ENCODE data around the gene TGFBR3. TPM values are rescaled to one million over a fixed set of nuclear protein-coding genes. Genes with fewer than 3 reads are reported as not detected.

Gene TGFBR3
- polyA plus RNA-seq, 1 donor (not counting 4 experiments of a cell fraction or from before 2014, with no cell fraction given): 1.2 TPM

DNA sequence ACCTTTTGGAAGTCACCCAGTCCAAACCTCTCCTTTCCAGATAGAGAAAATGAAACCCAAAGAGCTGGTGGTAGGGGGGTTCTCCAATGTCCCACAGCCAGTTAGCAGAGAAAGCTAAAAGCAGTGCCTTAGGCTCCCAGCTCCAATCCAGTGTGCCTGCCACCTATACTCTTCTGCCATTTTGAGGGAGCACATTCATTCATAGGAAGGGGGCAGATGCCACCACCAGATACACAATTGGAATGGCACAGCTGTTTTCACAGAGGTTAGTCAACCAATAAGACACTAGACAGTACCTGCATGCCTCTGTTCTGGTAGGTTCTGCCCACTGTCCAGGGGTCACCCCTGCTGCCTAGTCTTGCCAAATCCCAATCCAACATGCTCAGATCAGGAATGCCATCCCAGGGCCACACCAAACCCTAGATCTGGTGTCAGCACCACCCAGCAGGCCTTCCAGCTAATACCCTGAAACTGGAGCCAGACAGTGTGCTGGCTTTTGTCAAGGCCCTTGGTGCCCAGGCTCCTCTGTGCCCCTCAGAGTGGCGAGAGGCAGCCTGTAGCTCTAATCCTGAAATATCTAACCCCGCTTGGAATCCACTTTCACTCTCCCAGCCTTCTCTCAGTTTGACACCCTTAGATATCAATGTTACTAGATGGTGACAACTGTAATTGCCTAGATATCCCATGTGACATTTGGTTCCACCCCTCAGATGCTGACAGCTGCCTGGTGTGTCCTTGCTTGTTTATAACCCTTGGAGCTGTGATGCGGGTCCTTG, 178.6 kb downstream of the TGFBR3 start:
- dilution Hi-C loops (cut with MboI; ENCODE audit: extremely low pct_ligation_motif_present, low sequenced_read_pairs): no loop called here
- DNase-seq (ENCODE audit: low read depth, low spot score) (no peak), FAIRE-seq (no peak)
- Histone ChIP-seq H3K4me3 (ENCODE audit: control insufficient read depth in 2 of 3, extremely low read depth in 1 of 3, insufficient read depth in 2 of 3, low read depth in 1 of 3, low read length in 3 of 3) (no peak overlapping the region), H3K9me3 (ENCODE audit: control insufficient read depth, low read depth, low read length) (no peaks in the 10 kb centered on the region), H3K9ac (ENCODE audit: control insufficient read depth, extremely low read depth, insufficient read depth, low read length) (no peak overlapping the region), H2AFZ (ENCODE audit: control insufficient read depth, low read length) (no peak overlapping the region), H3K27me3 (ENCODE audit: control insufficient read depth, extremely low read depth, insufficient read depth, low read length) (no peaks in the 10 kb centered on the region), H3K4me1 (ENCODE audit: control insufficient read depth, extremely low read depth, insufficient read depth, low read length) (no peaks in the 10 kb centered on the region), H3K36me3 (ENCODE audit: control insufficient read depth in 2 of 2, extremely low read depth in 1 of 2, insufficient read depth in 2 of 2, low read length in 2 of 2) (no peaks in the 10 kb centered on the region), H3K27ac (ENCODE audit: control insufficient read depth, insufficient read depth, low read length) (no peak overlapping the region), H3K9me1 (ENCODE audit: control insufficient read depth, extremely low read depth, insufficient read depth, low read length) (no peaks in the 10 kb centered on the region), H3K4me2 (ENCODE audit: control insufficient read depth, extremely low read depth, insufficient read depth, low read depth, low read length) (no peak overlapping the region), H4K20me1 (ENCODE audit: control insufficient read depth, extremely low read depth, insufficient read depth, low read length) (no peaks in the 10 kb centered on the region), H3K79me2 (ENCODE audit: control insufficient read depth, insufficient read depth, low read length) (no peaks in the 10 kb centered on the region)
- TF ChIP-seq, protein P1, sequence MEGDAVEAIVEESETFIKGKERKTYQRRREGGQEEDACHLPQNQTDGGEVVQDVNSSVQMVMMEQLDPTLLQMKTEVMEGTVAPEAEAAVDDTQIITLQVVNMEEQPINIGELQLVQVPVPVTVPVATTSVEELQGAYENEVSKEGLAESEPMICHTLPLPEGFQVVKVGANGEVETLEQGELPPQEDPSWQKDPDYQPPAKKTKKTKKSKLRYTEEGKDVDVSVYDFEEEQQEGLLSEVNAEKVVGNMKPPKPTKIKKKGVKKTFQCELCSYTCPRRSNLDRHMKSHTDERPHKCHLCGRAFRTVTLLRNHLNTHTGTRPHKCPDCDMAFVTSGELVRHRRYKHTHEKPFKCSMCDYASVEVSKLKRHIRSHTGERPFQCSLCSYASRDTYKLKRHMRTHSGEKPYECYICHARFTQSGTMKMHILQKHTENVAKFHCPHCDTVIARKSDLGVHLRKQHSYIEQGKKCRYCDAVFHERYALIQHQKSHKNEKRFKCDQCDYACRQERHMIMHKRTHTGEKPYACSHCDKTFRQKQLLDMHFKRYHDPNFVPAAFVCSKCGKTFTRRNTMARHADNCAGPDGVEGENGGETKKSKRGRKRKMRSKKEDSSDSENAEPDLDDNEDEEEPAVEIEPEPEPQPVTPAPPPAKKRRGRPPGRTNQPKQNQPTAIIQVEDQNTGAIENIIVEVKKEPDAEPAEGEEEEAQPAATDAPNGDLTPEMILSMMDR (optimal IDR thresholded peaks at IDR 0.05 in 1 of 3, IDR thresholded peaks at IDR 0.05 in 1 of 3, conservative IDR thresholded peaks at IDR 0.05 in 1 of 3; ENCODE audit: extremely low read depth in 1 of 3, insufficient read depth in 2 of 3, low read length in 3 of 3): no peak
- no peak for TF ChIP-seq EZH2 (IDR thresholded peaks at IDR 0.05; ENCODE audit: low read length)

DNA sequence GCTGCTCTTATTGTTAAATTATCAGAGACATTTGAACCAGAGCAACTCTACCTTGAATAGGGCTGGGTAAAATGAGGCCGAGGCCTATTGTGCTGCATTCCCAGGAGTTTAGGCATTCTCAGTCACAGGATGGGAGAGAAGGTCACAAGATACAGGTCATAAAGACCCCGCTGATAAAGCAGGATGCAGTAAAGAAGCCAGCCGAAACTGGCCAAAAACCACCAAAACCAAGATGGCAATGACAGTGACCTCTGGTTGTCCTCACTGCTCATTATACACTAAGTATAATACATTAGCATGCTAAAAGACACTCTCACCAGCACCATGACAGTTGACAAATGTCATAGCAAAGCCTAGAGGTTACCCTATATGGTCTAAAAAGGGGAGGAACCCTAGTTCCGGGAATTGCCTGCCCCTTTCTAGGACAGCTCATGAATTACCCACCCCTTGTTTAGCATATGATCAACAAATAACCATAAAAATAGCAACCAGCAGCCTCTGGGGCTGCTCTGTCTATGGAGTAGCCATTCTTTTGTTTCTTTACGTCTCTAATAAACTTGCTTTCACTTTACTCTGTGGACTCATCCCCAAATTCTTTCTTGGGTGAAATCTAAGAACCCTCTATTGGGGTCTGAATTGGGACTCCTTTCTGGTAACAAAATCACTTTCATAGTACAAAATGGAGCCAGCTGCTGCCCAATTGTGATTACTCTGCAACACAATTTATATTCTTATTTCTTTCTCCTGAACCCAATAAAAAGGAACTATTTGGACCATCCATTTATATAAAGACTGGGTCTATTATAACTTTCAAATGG, 179.6 kb downstream of the TGFBR3 start:
- dilution Hi-C loops (cut with MboI; ENCODE audit: extremely low pct_ligation_motif_present, low sequenced_read_pairs): no loop called here
- Histone ChIP-seq H3K9me3 (ENCODE audit: control insufficient read depth, low read depth, low read length) (no peaks in the 10 kb centered on the region), H3K9me1 (ENCODE audit: control insufficient read depth, extremely low read depth, insufficient read depth, low read length) (no peaks in the 10 kb centered on the region), H3K27me3 (ENCODE audit: control insufficient read depth, extremely low read depth, insufficient read depth, low read length) (no peaks in the 10 kb centered on the region), H2AFZ (ENCODE audit: control insufficient read depth, low read length) (no peak overlapping the region), H3K27ac (ENCODE audit: control insufficient read depth, insufficient read depth, low read length) (no peak overlapping the region), H3K4me1 (ENCODE audit: control insufficient read depth, extremely low read depth, insufficient read depth, low read length) (no peaks in the 10 kb centered on the region), H3K9ac (ENCODE audit: control insufficient read depth, extremely low read depth, insufficient read depth, low read length) (no peak overlapping the region), H3K4me2 (ENCODE audit: control insufficient read depth, extremely low read depth, insufficient read depth, low read depth, low read length) (no peak overlapping the region), H3K4me3 (ENCODE audit: control insufficient read depth in 2 of 3, extremely low read depth in 1 of 3, insufficient read depth in 2 of 3, low read depth in 1 of 3, low read length in 3 of 3) (no peak overlapping the region), H4K20me1 (ENCODE audit: control insufficient read depth, extremely low read depth, insufficient read depth, low read length) (no peaks in the 10 kb centered on the region), H3K79me2 (ENCODE audit: control insufficient read depth, insufficient read depth, low read length) (no peaks in the 10 kb centered on the region), H3K36me3 (ENCODE audit: control insufficient read depth in 2 of 2, extremely low read depth in 1 of 2, insufficient read depth in 2 of 2, low read length in 2 of 2) (no peaks in the 10 kb centered on the region)
- no peak for DNase-seq (ENCODE audit: low read depth, low spot score)
- TF ChIP-seq, protein P1 (optimal IDR thresholded peaks at IDR 0.05 in 1 of 3, IDR thresholded peaks at IDR 0.05 in 1 of 3, conservative IDR thresholded peaks at IDR 0.05 in 1 of 3; ENCODE audit: extremely low read depth in 1 of 3, insufficient read depth in 2 of 3, low read length in 3 of 3): no peak
- no peak for TF ChIP-seq EZH2 (IDR thresholded peaks at IDR 0.05; ENCODE audit: low read length)
- no peak for FAIRE-seq

All from keratinocyte (primary cell).